ENCODE measurements around the gene SYNE2.

GRCh38 chr14:64119980-64120379 is 267.2 kb downstream of the SYNE2 start:
- no peak for TF ChIP-seq CTCF (IDR thresholded peaks at IDR 0.05 in 4 of 5, conservative IDR thresholded peaks at IDR 0.05 in 1 of 5)
- no peak for TF ChIP-seq POLR2A (IDR thresholded peaks at IDR 0.05)
